Glutamatergic neuron (in vitro differentiated cells): ENCODE measurements around the gene PHF1. TPM values are rescaled to one million over a fixed set of nuclear protein-coding genes. Genes with fewer than 3 reads are reported as not detected.

Experiments used
- DNase-seq: peaks from one replicate; pipeline ENCODE4 v3.0.0; 2022
- H3K27ac Mint-ChIP-seq: one replicate; pipeline ENCODE4 v1.8.0; 2020; ENCODE audit warnings: mild to moderate bottlenecking, mixed read lengths, inconsistent platforms; ENCODE audit not compliant: unreplicated experiment
- H3K27me3 Mint-ChIP-seq: one replicate; pipeline ENCODE4 v1.8.0; 2020; ENCODE audit warnings: mild to moderate bottlenecking, moderate library complexity, mixed read lengths, inconsistent platforms; ENCODE audit not compliant: unreplicated experiment
- H3K36me3 Mint-ChIP-seq: one replicate; pipeline ENCODE4 v1.8.0; 2020; ENCODE audit warnings: mild to moderate bottlenecking, mixed read lengths, inconsistent platforms; ENCODE audit not compliant: unreplicated experiment
- H3K4me1 Mint-ChIP-seq: one replicate; pipeline ENCODE4 v1.8.0; 2020; ENCODE audit warnings: mild to moderate bottlenecking, low read depth, mixed read lengths, inconsistent platforms; ENCODE audit not compliant: unreplicated experiment
- H3K4me3 Mint-ChIP-seq: one replicate; pipeline ENCODE4 v1.8.0; 2020; ENCODE audit warnings: mild to moderate bottlenecking, mixed read lengths, inconsistent platforms; ENCODE audit not compliant: unreplicated experiment
- H3K9me3 Mint-ChIP-seq: one replicate; pipeline ENCODE4 v1.8.0; 2020; ENCODE audit warnings: mild to moderate bottlenecking, moderate library complexity, mixed read lengths, inconsistent platforms; ENCODE audit not compliant: unreplicated experiment
- CTCF ChIP-seq: fragments of 200-600 bp; sonication (generic); IDR thresholded peaks from one replicate; pipeline ENCODE4 v1.5.0; 2021; ENCODE audit not compliant: partially characterized antibody, unreplicated experiment
- total RNA-seq: library from RNA; stranded (reverse); fragmentation: NEBNext Ultra II Directional; extraction: Animal tissue kit (Norgen Biotek cat#: 25700); gene quantifications from one replicate; pipeline ENCODE4 v1.2.1, GENCODE V29; 2021; ENCODE audit not compliant: unreplicated experiment

The PHF1 gene
- total RNA-seq, 1 donor from 2014 or later = 73.5 TPM

GRCh38 chr6:33390767-33391277, 20.0 kb upstream of the PHF1 start:
- peaks cover 22% of the 10 kb centered on the region for H3K4me1 Mint-ChIP-seq
- peak overlapping the region; percentile 85 for H3K27ac Mint-ChIP-seq
- H3K9me3 Mint-ChIP-seq = peaks cover 5% of the 10 kb centered on the region
- no peaks in the 10 kb centered on the region for H3K36me3 Mint-ChIP-seq
- H3K27me3 Mint-ChIP-seq = peaks cover 3% of the 10 kb centered on the region
- H3K4me3 Mint-ChIP-seq = peak overlapping the region; percentile 89
- TF ChIP-seq CTCF = no peak
- DNase-seq = no peak

GRCh38 chr6:33391278-33391921, 19.4 kb upstream of the PHF1 start, which contains the start of gene KIFC1:
Gene KIFC1 (plus strand): TSS chr6:33391823. CDS start chr6:33391986, 163 bp downstream.
- Mint-ChIP-seq H3K36me3 (no peaks in the 10 kb centered on the region), H3K4me1 (peaks cover 22% of the 10 kb centered on the region), H3K27me3 (peaks cover 3% of the 10 kb centered on the region), H3K4me3 (peak within 1 kb of the TSS; percentile 89), H3K9me3 (peaks cover 5% of the 10 kb centered on the region), H3K27ac (peak within 1 kb of the TSS; percentile 85)
- peak; percentile 98 for DNase-seq
- peak; percentile 97 for TF ChIP-seq CTCF

GRCh38 chr6:33391922-33392594, 18.8 kb upstream of the PHF1 start:
- TF ChIP-seq CTCF = no peak
- peak overlapping the region; percentile 83 for H3K27ac Mint-ChIP-seq
- H3K27me3 Mint-ChIP-seq = peaks cover 3% of the 10 kb centered on the region
- DNase-seq = no peak
- H3K36me3 Mint-ChIP-seq = no peaks in the 10 kb centered on the region
- H3K4me1 Mint-ChIP-seq = peaks cover 22% of the 10 kb centered on the region
- H3K9me3 Mint-ChIP-seq = peaks cover 5% of the 10 kb centered on the region
- H3K4me3 Mint-ChIP-seq = peak overlapping the region; percentile 89

GRCh38 chr6:33392595-33392948, 18.2 kb upstream of the PHF1 start:
- Mint-ChIP-seq H3K9me3 (peaks cover 5% of the 10 kb centered on the region), H3K27me3 (peaks cover 3% of the 10 kb centered on the region), H3K27ac (peak overlapping the region; percentile 83), H3K4me1 (peaks cover 22% of the 10 kb centered on the region), H3K4me3 (peak overlapping the region; percentile 89), H3K36me3 (no peaks in the 10 kb centered on the region)
- TF ChIP-seq CTCF = no peak
- DNase-seq = no peak

- Mint-ChIP-seq H3K4me1 (peaks cover 22% of the 10 kb centered on the region), H3K27me3 (peaks cover 3% of the 10 kb centered on the region), H3K4me3 (peak overlapping the region; percentile 89), H3K36me3 (no peaks in the 10 kb centered on the region), H3K9me3 (peaks cover 5% of the 10 kb centered on the region), H3K27ac (peak overlapping the region; percentile 83)
- TF ChIP-seq CTCF = no peak
- no peak for DNase-seq
These were observed 17.8 kb upstream of the PHF1 start for GRCh38 chr6:33392979-33393378.
